Measurements from ENCODE around the gene SEC22C. TPM values are rescaled to one million over a fixed set of nuclear protein-coding genes. Genes with fewer than 3 reads are reported as not detected.
"Not testable (repeated sequence)": the region's sequence is repeated elsewhere in the genome, so short reads cannot be mapped to it uniquely, and the experiment has no call there.

Gene SEC22C
- total RNA-seq, 1 donor from 2014 or later: 56.2 TPM

DNA sequence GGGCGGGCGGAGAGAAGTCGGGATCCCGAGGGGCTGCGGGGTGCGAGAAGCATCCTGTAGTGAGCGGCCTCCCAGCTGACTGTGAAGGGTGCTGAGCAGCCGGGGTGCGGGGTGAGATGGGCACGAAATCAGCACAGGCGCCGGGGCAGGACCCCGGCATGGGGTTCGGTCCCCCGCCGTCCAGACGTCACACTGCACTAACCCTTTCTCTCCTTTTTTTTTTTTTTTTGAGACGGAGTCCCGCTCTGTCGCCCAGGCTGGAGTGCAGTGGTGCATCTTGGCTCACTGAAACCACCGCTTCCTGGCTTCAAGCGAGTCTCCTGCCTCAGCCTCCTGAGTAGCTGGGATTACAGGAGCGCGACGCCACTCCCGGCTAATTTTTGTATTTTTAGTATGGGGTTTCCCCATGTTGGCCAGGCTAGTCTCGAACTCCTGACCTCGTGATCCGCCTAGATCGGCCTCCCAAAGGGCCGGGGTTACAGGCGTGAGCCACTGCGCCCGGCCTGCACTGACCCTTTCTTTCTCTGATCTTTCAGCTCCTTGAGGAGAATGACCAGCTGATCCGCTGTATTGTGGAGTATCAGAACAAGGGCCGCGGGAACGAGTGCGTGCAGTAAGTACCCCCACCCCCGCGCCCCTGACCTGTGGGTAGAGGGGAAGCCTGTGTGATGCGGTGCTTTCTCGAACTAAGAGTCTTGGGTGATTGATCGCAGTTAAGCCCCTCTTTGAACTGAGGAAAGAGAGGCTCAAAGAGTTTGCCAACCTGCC lies 9.4 kb upstream of the SEC22C start:
- H3K4me3 Mint-ChIP-seq (ENCODE audit: unreplicated experiment): peak overlapping the region; percentile 92
- TF ChIP-seq, protein P1, sequence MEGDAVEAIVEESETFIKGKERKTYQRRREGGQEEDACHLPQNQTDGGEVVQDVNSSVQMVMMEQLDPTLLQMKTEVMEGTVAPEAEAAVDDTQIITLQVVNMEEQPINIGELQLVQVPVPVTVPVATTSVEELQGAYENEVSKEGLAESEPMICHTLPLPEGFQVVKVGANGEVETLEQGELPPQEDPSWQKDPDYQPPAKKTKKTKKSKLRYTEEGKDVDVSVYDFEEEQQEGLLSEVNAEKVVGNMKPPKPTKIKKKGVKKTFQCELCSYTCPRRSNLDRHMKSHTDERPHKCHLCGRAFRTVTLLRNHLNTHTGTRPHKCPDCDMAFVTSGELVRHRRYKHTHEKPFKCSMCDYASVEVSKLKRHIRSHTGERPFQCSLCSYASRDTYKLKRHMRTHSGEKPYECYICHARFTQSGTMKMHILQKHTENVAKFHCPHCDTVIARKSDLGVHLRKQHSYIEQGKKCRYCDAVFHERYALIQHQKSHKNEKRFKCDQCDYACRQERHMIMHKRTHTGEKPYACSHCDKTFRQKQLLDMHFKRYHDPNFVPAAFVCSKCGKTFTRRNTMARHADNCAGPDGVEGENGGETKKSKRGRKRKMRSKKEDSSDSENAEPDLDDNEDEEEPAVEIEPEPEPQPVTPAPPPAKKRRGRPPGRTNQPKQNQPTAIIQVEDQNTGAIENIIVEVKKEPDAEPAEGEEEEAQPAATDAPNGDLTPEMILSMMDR (IDR thresholded peaks at IDR 0.05): no peak
- peaks cover 22% of the 10 kb centered on the region for H3K4me1 Mint-ChIP-seq (ENCODE audit: unreplicated experiment)
- H3K36me3 Mint-ChIP-seq (ENCODE audit: unreplicated experiment): peaks cover 16% of the 10 kb centered on the region
- H3K27me3 Mint-ChIP-seq (ENCODE audit: unreplicated experiment): no peaks in the 10 kb centered on the region
- peak overlapping the region; percentile 91 for H3K27ac Mint-ChIP-seq (ENCODE audit: unreplicated experiment)
- H3K9me3 Mint-ChIP-seq (ENCODE audit: unreplicated experiment): no peaks in the 10 kb centered on the region
- no peak for DNase-seq (ENCODE audit: extremely low spot score, unreplicated experiment)

DNA sequence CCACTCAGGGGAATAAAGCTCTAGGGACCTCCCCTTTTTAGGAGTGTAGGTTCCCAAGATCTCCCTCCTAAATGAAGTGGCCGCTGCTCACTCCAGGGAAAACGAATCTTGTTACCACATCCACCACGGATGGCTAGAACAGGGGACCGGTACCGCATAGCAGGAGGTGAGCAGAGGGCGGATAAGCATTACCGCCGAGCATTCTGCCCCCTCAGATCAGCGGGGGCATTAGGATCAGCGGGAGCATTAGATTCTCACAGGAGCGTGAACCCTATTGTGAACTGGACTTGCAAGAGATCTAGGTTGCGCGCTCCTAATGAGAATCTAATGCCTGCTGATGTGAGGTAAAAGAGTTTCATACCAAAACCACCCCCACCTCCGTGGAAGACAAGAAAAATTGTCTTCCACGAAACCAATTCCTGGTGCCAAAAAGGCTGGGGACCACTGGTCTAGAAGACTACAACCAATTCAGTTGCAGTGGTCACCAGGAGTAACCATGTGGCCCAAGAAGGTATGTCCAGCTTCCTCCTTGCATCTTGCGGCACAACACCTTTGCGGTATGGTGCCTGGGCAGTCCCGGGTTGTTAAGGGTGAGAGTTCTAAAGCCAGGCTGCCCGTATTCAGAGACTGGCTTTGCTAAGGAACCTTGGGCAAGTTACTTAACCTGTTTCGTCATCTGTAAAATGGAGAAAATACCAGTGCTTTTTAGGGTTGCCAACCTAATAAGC lies 7.8 kb upstream of the SEC22C start:
- peaks cover 22% of the 10 kb centered on the region for H3K4me1 Mint-ChIP-seq (ENCODE audit: unreplicated experiment)
- DNase-seq (ENCODE audit: extremely low spot score, unreplicated experiment): no peak
- peaks cover 12% of the 10 kb centered on the region for H3K36me3 Mint-ChIP-seq (ENCODE audit: unreplicated experiment)
- H3K27me3 Mint-ChIP-seq (ENCODE audit: unreplicated experiment): no peaks in the 10 kb centered on the region
- H3K4me3 Mint-ChIP-seq (ENCODE audit: unreplicated experiment): peak overlapping the region; percentile 92
- TF ChIP-seq, protein P1 (IDR thresholded peaks at IDR 0.05): no peak
- peak overlapping the region; percentile 91 for H3K27ac Mint-ChIP-seq (ENCODE audit: unreplicated experiment)
- no peaks in the 10 kb centered on the region for H3K9me3 Mint-ChIP-seq (ENCODE audit: unreplicated experiment)

DNA sequence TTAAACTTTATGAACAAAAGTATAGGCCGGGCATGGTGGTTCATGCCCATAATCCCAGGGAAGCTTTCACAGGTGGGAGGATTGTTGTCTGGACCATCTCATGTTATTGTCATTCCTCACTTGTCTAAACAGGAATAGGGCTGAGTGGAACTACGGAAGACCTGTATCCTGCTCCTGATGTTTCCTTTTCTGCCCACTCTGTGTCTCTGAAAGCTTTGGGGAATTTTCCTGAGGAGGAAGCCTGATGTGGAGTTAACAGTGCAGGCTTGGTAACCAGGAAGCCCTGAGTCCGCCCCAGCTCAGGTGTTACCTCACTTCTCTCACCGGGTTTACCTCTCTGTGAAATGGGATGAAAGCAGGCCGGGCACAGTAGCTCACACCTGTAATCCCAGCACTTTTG lies 6.9 kb upstream of the SEC22C start:
- H3K27ac Mint-ChIP-seq (ENCODE audit: unreplicated experiment): no peak overlapping the region
- H3K36me3 Mint-ChIP-seq (ENCODE audit: unreplicated experiment): peaks cover 4% of the 10 kb centered on the region
- DNase-seq (ENCODE audit: extremely low spot score, unreplicated experiment): no peak
- no peak overlapping the region for H3K4me3 Mint-ChIP-seq (ENCODE audit: unreplicated experiment)
- no peaks in the 10 kb centered on the region for H3K27me3 Mint-ChIP-seq (ENCODE audit: unreplicated experiment)
- TF ChIP-seq, protein P1 (IDR thresholded peaks at IDR 0.05): no peak
- peaks cover 22% of the 10 kb centered on the region for H3K4me1 Mint-ChIP-seq (ENCODE audit: unreplicated experiment)
- H3K9me3 Mint-ChIP-seq (ENCODE audit: unreplicated experiment): no peaks in the 10 kb centered on the region

DNA sequence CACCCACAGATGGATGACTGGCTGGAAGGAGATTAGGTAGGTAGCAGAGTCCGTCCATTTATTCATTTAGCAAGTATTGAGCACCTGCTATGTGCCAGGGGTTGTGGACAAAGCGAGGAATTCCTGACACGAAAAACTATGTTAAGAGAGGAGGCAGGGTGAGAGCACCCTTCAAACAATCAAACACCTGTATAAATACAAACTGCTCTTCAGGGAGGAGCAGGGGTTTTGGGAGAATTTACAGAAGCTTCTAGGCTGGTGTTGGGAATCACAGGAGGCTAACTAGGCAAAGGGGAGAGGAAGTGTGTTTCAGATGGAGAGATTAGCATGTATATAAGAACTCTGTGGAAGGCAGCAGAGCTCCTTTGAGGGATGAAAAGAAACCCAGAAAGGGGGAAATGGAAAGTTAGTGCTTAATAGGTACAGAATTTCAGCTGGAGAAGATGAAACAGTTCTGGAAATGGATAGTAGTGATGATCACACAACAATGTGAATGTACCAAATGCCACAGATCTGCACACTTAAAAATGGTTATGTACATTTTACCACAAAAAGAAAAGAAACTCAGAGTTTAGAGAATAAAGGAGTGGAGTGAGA lies 805 bp upstream of the SEC22C start:
- peaks cover 30% of the 10 kb centered on the region for H3K4me1 Mint-ChIP-seq (ENCODE audit: unreplicated experiment)
- H3K27me3 Mint-ChIP-seq (ENCODE audit: unreplicated experiment): no peaks in the 10 kb centered on the region
- TF ChIP-seq, protein P1 (IDR thresholded peaks at IDR 0.05): no peak
- peak overlapping the region; percentile 96 for H3K27ac Mint-ChIP-seq (ENCODE audit: unreplicated experiment)
- peak overlapping the region; percentile 91 for H3K4me3 Mint-ChIP-seq (ENCODE audit: unreplicated experiment)
- peaks cover 5% of the 10 kb centered on the region for H3K36me3 Mint-ChIP-seq (ENCODE audit: unreplicated experiment)
- H3K9me3 Mint-ChIP-seq (ENCODE audit: unreplicated experiment): peaks cover 3% of the 10 kb centered on the region
- DNase-seq (ENCODE audit: extremely low spot score, unreplicated experiment): no peak

DNA sequence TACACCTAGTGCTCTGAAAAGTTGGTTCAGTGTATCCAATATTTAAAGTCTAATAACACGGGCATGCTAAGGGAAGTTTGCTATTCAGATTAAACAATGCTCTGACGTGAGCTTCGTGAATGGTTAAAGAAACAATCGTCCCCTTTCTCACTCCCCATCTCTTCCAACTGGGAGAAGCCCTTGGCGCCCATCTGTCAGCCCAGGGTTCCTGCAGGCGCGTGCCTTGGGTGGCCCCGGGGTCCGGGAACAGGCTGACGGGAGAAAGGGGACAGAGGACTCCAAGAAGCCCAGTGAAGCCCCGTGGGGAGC lies 413 bp downstream of the SEC22C start:
- Mint-ChIP-seq H3K4me3 (ENCODE audit: unreplicated experiment) (peak overlapping the region; percentile 91), H3K27me3 (ENCODE audit: unreplicated experiment) (no peaks in the 10 kb centered on the region), H3K4me1 (ENCODE audit: unreplicated experiment) (peaks cover 33% of the 10 kb centered on the region), H3K9me3 (ENCODE audit: unreplicated experiment) (peaks cover 3% of the 10 kb centered on the region), H3K27ac (ENCODE audit: unreplicated experiment) (peak overlapping the region; percentile 76), H3K36me3 (ENCODE audit: unreplicated experiment) (peaks cover 8% of the 10 kb centered on the region)
- TF ChIP-seq, protein P1 (IDR thresholded peaks at IDR 0.05): no peak
- no peak for DNase-seq (ENCODE audit: extremely low spot score, unreplicated experiment)

DNA sequence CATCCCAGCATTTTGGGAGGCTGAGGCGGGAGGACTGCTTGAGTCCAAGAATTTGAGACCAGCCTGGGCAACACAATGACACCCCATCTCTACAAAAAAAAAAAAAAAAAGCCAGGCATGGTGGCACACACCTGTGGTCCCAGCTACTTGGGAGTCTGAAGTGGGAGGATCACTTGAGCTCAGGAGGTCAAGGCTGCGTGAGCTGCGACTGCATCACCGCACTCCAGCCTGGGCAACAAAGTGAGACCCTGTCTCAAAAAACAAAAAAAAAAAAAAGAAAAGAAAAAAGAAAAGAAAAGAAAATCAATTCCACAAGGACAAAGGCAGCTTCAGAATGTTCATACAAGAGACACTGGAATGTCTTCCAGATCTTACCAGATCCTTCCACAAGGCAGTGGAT lies 2.4 kb downstream of the SEC22C start:
- not testable (repeated sequence) for H3K27me3 Mint-ChIP-seq (ENCODE audit: unreplicated experiment); H3K27ac Mint-ChIP-seq (ENCODE audit: unreplicated experiment); DNase-seq (ENCODE audit: extremely low spot score, unreplicated experiment); H3K4me3 Mint-ChIP-seq (ENCODE audit: unreplicated experiment)
- H3K4me1 Mint-ChIP-seq (ENCODE audit: unreplicated experiment): peaks cover 35% of the 10 kb centered on the region
- H3K36me3 Mint-ChIP-seq (ENCODE audit: unreplicated experiment): peaks cover 23% of the 10 kb centered on the region
- H3K9me3 Mint-ChIP-seq (ENCODE audit: unreplicated experiment): peaks cover 11% of the 10 kb centered on the region
